GM18907 (cell line): Measurements from ENCODE around the gene NT5DC2.

ENCODE experiments used
- ATAC-seq: cut with Tn5 transposase; IDR thresholded peaks from one replicate; pipeline ENCODE4 v1.9.1; 2021; ENCODE audit warnings: mild to moderate bottlenecking, moderate library complexity; ENCODE audit not compliant: unreplicated experiment

NT5DC2 gene

GRCh38 chr3:52490035-52490938, 43.4 kb downstream of the NT5DC2 start:
- ATAC-seq = no peak

GRCh38 chr3:52489453-52489852, 44.2 kb downstream of the NT5DC2 start:
- ATAC-seq = no peak

GRCh38 chr3:52488746-52489145, 44.9 kb downstream of the NT5DC2 start:
- no peak for ATAC-seq

GRCh38 chr3:52487788-52488691, 45.6 kb downstream of the NT5DC2 start:
- ATAC-seq = no peak

- no peak for ATAC-seq
Observed at GRCh38 chr3:52487050-52487787, 46.4 kb downstream of the NT5DC2 start.

- no peak for ATAC-seq
Observed at GRCh38 chr3:52484680-52485461, 48.8 kb downstream of the NT5DC2 start.

GRCh38 chr3:52483577-52484381, 49.9 kb downstream of the NT5DC2 start:
- ATAC-seq = no peak

GRCh38 chr3:52483081-52483480, 50.6 kb downstream of the NT5DC2 start:
- ATAC-seq = no peak

- no peak for ATAC-seq
Observed at GRCh38 chr3:52481819-52482521, 51.7 kb downstream of the NT5DC2 start.

- no peak for ATAC-seq
Observed at GRCh38 chr3:52480768-52481715, 52.6 kb downstream of the NT5DC2 start.

- ATAC-seq = no peak
Observed at GRCh38 chr3:52479877-52480575, 53.6 kb downstream of the NT5DC2 start.

- ATAC-seq = no peak
Observed at GRCh38 chr3:52479037-52479876, 54.4 kb downstream of the NT5DC2 start.

GRCh38 chr3:52477796-52478095, 55.9 kb downstream of the NT5DC2 start:
- no peak for ATAC-seq

- ATAC-seq = no peak
Observed at GRCh38 chr3:52477076-52477795, 56.4 kb downstream of the NT5DC2 start.
